ENCODE results near the gene ELF3. TPM values are rescaled to one million over a fixed set of nuclear protein-coding genes. Genes with fewer than 3 reads are reported as not detected.
A peak's percentile ranks its signal among the peaks of the same experiment; 100 is the strongest.

The ELF3 gene
- total and polyA plus RNA-seq, 2 experiments from 2014 or later = 22.6 to 28.7 TPM

DNA sequence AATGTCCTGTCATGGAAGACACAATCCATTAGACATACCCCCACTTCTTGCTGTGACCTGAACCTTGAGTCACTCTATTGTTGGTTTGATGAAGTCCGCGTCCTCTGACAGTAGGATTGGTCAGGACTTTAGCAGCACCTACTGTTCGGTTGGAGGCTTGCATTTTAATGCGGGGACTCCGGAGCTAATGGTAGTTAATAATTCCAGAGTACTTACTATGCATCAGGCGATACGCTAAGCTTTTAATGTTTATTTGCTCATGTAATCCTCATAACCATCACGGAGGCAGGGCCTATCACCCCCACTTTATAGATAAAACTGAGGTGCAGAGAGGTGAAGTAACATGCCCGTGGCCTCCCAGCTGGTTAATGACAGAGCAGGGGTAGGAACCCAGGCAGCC is 7.9 kb upstream of the ELF3 start:
- no peaks in the 10 kb centered on the region for H3K27me3 ChIP-seq
- H3K4me3 ChIP-seq = no peak overlapping the region
- no peak overlapping the region for H3K27ac ChIP-seq
- TF ChIP-seq, protein P1, sequence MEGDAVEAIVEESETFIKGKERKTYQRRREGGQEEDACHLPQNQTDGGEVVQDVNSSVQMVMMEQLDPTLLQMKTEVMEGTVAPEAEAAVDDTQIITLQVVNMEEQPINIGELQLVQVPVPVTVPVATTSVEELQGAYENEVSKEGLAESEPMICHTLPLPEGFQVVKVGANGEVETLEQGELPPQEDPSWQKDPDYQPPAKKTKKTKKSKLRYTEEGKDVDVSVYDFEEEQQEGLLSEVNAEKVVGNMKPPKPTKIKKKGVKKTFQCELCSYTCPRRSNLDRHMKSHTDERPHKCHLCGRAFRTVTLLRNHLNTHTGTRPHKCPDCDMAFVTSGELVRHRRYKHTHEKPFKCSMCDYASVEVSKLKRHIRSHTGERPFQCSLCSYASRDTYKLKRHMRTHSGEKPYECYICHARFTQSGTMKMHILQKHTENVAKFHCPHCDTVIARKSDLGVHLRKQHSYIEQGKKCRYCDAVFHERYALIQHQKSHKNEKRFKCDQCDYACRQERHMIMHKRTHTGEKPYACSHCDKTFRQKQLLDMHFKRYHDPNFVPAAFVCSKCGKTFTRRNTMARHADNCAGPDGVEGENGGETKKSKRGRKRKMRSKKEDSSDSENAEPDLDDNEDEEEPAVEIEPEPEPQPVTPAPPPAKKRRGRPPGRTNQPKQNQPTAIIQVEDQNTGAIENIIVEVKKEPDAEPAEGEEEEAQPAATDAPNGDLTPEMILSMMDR (IDR thresholded peaks at IDR 0.05; ENCODE audit: low read depth, low read length) = no peak
- no peaks in the 10 kb centered on the region for H3K9me3 ChIP-seq (ENCODE audit: low read depth)
- DNase-seq (ENCODE audit: low read depth in 1 of 2, low spot score in 1 of 2) = no peak
- H3K36me3 ChIP-seq = peaks cover 47% of the 10 kb centered on the region
- peaks cover 4% of the 10 kb centered on the region for H3K4me1 ChIP-seq (ENCODE audit: low read depth)

DNA sequence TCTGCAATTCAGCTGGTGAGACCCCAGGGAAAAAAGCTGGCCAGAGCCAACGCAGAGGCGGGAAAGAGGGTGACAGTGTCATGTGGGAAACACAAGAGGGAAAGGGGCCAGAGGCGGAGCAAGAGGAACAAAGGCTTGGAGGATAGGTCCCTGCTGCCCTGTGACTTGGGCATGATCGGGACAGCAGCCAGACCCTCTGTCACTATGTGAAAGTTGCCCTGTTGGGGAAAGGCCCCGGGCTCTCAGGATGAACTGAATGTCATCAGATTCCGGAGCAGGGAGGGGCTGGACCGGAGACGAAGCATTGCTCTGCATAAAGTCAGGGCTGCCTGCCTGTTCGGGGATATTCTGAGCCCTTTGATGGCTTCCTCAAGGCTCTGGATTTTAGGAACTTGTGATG is 5.7 kb upstream of the ELF3 start:
- Histone ChIP-seq H3K27ac (no peak overlapping the region), H3K36me3 (peaks cover 42% of the 10 kb centered on the region), H3K27me3 (no peaks in the 10 kb centered on the region), H3K9me3 (ENCODE audit: low read depth) (no peaks in the 10 kb centered on the region), H3K4me3 (no peak overlapping the region), H3K4me1 (ENCODE audit: low read depth) (peaks cover 14% of the 10 kb centered on the region)
- TF ChIP-seq, protein P1 (IDR thresholded peaks at IDR 0.05; ENCODE audit: low read depth, low read length) = no peak
- no peak for DNase-seq (ENCODE audit: low read depth in 1 of 2, low spot score in 1 of 2)

DNA sequence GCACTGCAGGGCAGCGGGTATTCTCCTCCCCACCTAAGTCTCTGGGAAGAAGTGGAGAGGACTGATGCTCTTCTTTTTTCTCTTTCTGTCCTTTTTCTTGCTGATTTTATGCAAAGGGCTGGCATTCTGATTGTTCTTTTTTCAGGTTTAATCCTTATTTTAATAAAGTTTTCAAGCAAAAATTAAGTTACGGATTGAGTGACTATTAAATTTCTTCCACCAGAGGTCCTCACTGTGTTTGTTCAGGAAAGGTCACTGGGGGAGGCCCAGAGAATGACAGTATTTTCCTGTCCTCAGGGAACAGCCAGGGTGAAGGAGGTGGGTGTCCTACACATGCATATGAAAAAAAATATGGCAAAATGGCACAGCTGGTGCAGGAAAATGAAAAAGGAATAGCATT is 4.4 kb upstream of the ELF3 start:
- H3K27ac ChIP-seq = peak overlapping the region; percentile 24
- peak; percentile 32 to 45 for DNase-seq (ENCODE audit: low read depth in 1 of 2, low spot score in 1 of 2)

DNA sequence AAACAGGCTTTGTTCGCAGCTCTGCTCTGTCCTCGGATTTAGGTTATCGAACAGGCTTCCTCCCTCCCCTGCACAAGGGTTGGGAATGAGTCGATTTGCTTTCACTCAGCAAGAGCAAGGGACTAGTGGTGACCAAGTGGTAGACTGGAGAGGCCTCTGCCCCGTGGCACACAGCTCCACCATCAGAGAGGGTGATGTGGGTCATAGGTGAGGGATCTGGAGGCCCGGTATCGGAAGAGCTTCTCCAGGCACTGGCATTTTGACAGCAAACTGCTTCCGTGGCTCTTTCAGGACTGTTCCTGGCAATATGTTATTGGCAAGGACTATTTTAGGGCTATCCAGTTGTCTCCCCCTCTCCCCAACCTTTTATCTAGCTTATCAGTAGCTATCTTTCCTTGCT is 3.1 kb upstream of the ELF3 start:
- peaks cover 30% of the 10 kb centered on the region for H3K4me1 ChIP-seq (ENCODE audit: low read depth)
- no peaks in the 10 kb centered on the region for H3K27me3 ChIP-seq
- no peak for DNase-seq (ENCODE audit: low read depth in 1 of 2, low spot score in 1 of 2)
- peak overlapping the region; percentile 78 for H3K27ac ChIP-seq
- TF ChIP-seq, protein P1 (IDR thresholded peaks at IDR 0.05; ENCODE audit: low read depth, low read length) = no peak
- no peak overlapping the region for H3K4me3 ChIP-seq
- peaks cover 34% of the 10 kb centered on the region for H3K36me3 ChIP-seq
- no peaks in the 10 kb centered on the region for H3K9me3 ChIP-seq (ENCODE audit: low read depth)

More for the DNA sequence above, 4.4 kb upstream of the ELF3 start:
- H3K27me3 ChIP-seq = no peaks in the 10 kb centered on the region
- H3K4me3 ChIP-seq = no peak overlapping the region
- no peaks in the 10 kb centered on the region for H3K9me3 ChIP-seq (ENCODE audit: low read depth)
- peaks cover 37% of the 10 kb centered on the region for H3K36me3 ChIP-seq
- peaks cover 24% of the 10 kb centered on the region for H3K4me1 ChIP-seq (ENCODE audit: low read depth)
- TF ChIP-seq, protein P1 (IDR thresholded peaks at IDR 0.05; ENCODE audit: low read depth, low read length) = peak; percentile 38

DNA sequence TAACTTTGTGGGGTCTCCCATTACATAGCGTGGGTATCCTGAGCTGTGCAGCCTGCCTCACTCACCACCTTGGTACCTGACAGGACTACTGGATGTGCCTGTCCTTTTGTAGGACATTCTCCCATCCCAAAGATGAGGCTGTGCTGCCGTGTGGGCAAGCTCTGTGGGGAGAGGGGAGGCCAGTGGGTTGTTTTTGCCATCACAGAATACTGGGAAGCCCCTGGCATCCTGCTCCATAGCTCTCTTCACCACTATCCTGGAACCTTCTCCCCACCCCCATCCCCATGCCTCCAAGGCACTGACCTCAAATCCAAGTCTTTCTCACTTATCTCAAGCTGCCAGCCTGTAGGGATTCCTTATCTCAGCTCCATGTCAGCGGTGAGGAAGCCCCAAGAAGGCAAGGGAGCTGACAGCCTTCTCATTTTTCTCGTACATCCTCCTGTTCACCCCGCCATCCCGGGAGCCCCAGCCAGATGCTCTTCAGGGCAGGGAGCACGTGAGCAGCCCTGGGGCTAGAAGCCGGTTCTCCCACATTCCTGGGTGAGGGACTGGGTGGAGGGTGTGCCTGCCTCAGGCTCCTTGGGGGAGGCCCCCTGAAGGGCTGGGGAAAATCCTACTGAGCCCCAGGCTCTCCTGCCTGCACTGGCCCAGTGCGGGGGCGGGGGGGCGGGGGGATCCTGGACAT is 2.4 kb upstream of the ELF3 start:
- Histone ChIP-seq H3K27me3 (no peaks in the 10 kb centered on the region), H3K9me3 (ENCODE audit: low read depth) (no peaks in the 10 kb centered on the region), H3K4me3 (no peak overlapping the region), H3K27ac (peak overlapping the region; percentile 78), H3K36me3 (peaks cover 28% of the 10 kb centered on the region), H3K4me1 (ENCODE audit: low read depth) (peaks cover 30% of the 10 kb centered on the region)
- TF ChIP-seq, protein P1 (IDR thresholded peaks at IDR 0.05; ENCODE audit: low read depth, low read length) = no peak
- peak; percentile 49 to 53 for DNase-seq (ENCODE audit: low read depth in 1 of 2, low spot score in 1 of 2)
